Thyroid gland (tissue), 4 donors: ENCODE measurements around the gene MEGF6.

Source experiments
- CTCF ChIP-seq, 6 experiments: fragments of 200-600 bp in 3 of 6; fragments of 450-650 bp in 3 of 6; sonication (generic) in 3 of 6; IDR thresholded peaks; one replicate each; pipeline ENCODE4 v1.5.1; 2016 to 2019; ENCODE audit warnings: antibody characterized with exemption in 6 of 6, mild to moderate bottlenecking in 2 of 6, inconsistent platforms in 1 of 6, moderate library complexity in 1 of 6
- POLR2A ChIP-seq, 2 donors: fragments of 450-650 bp; IDR thresholded peaks; one replicate each; pipeline ENCODE4 v1.6.1; 2017; ENCODE audit warnings: antibody characterized with exemption in 2 of 2, mild to moderate bottlenecking in 2 of 2, moderate library complexity in 1 of 2

- TF ChIP-seq CTCF (IDR thresholded peaks at IDR 0.05) (no peak), POLR2A (IDR thresholded peaks at IDR 0.05) (no peak)
Observed at GRCh38 chr1:3519301-3519885, 91.9 kb downstream of the MEGF6 start.
